ENCODE measurements around the gene C5orf34. TPM values are rescaled to one million over a fixed set of nuclear protein-coding genes. Genes with fewer than 3 reads are reported as not detected.
A peak's percentile ranks its signal among the peaks of the same experiment; 100 is the strongest.
"Not testable (repeated sequence)": the region's sequence is repeated elsewhere in the genome, so short reads cannot be mapped to it uniquely, and the experiment has no call there.

C5orf34 gene, protein sequence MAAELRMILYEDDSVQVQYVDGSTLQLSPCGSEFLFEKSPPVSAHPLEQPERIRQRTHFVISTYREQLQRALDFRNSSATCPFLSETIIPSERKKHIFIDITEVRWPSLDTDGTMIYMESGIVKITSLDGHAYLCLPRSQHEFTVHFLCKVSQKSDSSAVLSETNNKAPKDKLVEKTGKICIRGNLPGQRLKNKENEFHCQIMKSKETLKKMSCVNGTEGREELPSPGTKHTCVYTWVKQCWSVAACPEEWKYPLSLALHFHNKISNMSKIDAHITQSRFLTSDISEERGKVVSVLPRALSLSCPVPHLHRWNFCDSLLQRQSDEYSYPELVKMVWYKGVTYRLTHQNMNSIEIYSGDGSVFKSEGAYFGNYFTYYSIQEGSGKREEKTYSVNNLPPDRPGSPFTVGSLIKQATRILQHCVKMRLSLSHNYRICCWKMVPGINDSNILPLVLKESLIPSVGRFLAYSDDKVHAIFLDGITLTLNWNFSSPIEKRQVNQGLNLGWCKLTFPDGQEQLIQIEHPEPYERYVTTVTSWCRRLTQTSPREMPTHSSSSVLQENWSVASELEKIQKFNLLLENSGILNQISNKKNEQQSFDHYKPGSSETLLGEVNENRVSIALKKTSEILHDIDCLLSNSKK
- 2.4 and 4.7 TPM in 2 replicates for total RNA-seq

DNA sequence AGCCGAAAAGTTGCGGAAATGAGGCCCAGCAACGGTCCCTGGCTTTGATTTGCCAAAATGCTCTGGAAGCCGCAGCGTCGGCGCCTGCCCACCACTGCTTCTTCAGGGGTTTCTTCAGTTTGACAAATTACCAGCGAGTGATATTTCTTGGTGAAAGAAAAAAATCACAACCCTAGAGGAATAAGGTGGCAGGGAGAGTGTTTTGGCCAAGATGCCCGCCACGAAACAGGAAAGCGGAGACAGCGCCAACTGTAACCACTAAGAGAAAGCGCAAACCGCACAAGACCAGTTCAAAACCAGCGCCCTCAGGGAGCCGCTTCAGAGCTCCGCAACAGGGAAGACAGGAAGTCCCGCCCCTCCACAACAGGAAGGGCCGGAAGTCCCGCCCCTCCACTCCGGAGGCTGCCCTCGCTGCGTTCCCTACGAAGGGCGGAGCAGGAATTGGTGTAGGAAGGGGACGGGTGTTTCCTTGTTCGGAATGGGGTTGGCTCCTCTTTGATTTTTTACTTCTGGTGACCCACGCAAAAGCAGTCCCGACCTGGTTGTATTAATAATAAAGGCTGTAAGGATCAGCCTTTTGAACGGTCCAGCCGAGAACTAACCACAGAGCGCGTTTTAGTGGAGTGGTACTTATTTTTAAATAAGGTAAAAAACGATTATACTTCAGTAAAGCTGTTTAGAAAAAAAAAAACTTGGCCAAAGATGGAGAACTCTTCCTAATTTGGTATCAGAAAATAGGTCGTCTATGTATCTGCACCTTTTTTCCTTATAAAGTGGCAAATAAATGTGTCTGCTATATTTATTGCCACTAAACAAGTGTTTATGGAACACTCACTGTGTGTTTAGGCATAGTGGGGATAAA, at the start of gene C5orf34:
Gene C5orf34 (minus strand): TSS at position 333 of the 862 bp plus-strand sequence. CDS start 5,809 bp downstream, outside the sequence.
- peak; percentile 97 for DNase-seq

DNA sequence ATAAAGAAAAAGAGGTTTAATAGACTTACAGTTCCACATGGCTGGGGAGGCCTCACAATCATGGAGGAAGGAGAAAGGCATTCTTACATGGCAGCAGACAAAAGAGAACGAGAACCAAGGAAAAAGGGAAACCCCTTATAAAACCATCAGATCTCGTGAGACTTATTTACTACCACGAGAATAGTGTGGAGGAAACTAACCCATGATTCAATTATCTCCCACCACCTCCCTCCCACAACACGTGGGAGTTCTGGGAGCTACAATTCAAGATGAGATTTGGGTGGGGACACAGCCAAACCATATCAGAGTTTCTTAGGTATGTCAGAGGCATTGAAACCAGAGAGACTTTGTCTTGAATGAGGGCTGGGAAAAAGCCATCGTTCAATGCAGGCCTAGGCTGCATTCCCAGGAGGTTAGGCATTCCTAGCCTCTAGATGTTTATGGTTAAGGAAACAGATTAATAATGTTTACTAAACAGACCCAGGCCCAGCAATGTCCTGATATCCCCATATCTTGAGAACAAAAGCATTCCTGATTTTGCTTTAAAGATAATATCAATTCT, 49.4 kb upstream of the C5orf34 start:
- no peak for DNase-seq

DNA sequence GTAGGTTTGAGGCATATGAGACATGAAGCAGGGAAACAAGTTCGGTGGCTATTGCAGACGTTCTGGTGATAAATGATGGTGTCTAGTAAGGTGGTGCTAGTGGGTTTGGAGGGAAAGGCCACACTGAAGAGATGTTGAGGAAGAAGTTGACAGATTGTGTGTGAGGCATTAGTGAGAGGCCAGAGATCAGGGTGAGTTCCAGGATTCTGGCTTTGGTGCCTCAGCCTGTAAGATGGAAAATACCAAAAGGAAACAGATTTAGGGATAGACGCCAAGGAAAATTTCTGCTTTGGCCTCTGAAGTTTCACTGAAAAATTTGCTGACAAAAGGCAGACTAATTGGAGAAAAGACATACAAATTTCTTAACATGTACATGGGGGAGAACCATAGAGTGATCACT, 48.4 kb upstream of the C5orf34 start:
- no peak for DNase-seq

DNA sequence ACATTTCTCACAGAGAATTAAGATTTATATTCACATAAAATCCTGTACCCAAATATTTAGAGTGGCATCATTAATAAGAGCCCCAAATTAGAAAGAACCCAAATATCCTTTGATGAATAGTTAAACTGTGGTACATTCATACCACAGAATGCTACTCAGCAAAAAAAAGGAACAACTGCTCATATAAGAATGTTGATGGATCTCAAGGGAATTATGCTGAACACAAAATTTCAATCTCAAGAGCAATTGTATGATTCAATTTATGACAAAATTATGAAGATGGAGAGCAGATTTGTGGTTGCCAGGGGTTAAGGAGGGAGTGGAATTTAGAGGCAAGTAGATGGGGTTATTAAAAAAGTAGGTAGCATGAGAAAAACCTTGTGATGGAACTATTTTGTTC, 46.4 kb upstream of the C5orf34 start:
- no peak for DNase-seq

DNA sequence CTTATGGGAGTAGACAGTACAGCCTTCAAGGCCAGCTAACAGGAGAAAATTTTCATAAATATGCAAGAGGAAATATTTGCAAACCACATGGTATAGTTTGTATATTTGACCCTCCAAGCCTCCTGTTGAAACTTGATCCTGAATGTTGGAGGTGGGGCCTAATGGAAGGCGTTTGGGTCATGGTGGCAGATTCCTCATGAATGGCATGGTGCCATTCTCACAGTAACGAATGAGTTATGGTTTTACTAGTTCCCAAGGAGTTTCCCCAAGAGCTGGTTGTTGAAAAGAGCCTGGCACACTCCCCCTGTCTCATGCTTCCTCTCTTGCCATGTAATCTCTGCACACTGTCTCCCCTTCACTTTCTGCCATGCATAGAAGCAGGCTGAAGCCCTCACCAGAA, 45.2 kb upstream of the C5orf34 start:
- DNase-seq = no peak

DNA sequence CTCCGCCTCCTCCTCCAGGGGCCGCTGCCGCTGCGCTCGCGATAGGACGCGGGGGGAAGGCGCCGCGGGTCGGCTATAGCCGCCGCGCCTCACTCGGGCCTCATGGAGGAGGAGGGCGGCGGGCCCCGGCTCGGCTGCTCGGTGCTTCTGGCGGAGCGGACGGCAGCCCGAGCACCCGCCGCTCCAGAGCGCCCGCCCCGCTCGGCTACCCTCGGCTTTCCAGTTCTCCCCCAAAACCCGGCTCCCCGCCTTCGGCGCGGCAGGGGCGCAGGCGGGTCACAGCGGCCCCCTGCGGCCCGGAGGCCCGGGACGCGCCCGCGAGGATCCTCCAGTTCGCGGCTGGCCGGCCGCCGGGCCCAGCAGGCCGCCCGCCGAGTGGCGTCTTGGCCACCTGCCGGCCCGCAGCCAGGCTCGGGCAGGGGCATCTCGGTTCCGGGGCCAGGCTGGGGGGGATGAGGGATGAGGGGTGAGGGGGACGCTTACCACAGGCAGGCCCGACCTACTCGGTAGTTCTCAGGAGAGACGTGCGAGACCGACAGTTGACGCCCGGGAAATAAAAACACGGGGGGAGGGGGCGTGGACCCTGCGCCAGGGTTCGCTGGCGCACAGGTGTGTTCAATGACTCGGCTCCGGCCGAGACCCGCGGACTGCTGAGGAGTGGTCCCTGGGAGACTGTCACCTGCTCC, 42.1 kb upstream of the C5orf34 start, which contains the start of gene PAIP1:
Gene PAIP1 (minus strand): TSS at position 221 of the 686 bp plus-strand sequence. CDS start 231 bp downstream, outside the sequence.
- DNase-seq = peak; percentile 90

DNA sequence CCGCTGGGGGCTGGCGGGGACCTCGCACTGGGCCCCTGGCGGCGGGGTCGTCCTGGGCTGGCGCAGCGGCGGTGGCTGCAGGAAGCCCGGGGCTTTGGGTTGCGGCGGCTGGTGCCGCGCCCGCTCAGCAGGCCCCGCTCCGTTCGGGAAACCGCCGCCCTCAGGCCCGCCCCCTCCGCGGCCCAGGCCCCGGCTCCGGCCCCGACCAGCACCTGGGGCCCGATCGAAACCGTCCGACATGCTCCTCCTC, 41.6 kb upstream of the C5orf34 start:
- DNase-seq = not testable (repeated sequence)

DNA sequence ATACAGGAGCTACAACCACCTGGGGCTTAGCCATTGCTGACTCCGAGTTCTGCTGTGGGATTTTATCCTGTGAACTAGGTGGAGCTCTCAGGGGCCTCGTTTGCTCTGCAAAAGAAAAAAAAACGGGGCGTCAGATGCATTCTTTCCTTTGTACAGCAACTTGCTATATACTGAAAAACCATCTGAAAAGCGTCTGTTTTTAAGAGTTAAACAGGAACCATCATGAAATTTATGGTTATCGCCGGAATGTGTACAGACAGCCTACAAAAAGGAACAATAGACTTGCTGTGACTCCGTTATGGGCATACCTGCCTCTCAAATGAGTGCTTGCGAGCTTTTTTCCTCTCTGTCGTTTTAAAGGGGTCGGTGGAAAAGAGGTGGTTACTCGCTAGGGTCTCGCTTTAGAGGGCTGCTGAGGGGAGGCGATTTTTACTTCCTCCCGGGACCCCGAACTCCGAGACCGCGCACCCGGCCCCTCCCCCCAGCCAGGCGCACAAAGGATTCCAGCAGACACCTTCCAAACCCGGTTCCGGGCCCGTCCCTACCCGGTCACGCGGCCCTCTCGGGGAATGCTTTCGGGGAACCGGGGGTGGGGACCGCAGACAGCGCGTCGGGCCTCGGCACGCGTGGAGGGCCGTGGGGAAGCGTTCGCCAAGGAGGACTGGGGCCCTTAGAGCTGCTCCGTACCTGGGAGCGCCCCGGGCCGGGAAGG, 41.1 kb upstream of the C5orf34 start:
- peak; percentile 61 for DNase-seq

DNA sequence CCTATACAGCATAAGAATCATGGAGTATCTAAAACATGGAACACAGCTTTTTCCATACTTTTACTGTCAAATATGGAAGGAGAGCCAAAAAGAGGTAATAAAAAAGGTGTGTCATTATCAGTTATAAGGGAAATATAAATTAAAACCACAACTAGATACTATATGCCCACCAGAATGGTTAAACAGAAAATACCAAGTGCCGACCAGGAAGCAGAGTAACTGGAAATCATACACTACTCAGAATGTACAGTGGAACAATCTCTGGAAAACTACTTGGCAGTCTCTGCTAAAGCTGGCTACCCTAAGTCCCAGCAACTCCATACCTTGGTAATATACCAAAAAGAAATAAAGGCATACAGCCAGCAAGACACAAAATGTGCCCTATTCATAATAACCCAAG, 39.5 kb upstream of the C5orf34 start:
- no peak for DNase-seq

DNA sequence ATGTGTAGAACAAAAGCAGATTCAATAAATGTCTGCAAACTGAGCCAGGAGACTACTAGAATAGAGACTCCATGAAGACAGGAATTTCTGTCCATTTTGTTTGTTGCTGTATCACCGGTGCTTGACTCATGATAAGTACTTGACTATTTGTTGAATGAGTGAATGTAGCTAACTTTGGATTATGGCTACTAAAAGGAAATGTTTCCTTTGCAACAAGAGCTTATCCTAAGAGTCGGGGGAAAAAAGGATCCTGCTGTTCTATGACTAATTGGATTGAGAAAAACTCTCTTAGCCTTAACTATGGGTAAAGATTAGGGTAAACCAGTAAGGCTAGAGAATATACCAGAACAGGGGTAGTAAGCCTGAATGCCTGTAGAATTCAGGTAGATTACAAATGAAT, 38.4 kb upstream of the C5orf34 start:
- no peak for DNase-seq

DNA sequence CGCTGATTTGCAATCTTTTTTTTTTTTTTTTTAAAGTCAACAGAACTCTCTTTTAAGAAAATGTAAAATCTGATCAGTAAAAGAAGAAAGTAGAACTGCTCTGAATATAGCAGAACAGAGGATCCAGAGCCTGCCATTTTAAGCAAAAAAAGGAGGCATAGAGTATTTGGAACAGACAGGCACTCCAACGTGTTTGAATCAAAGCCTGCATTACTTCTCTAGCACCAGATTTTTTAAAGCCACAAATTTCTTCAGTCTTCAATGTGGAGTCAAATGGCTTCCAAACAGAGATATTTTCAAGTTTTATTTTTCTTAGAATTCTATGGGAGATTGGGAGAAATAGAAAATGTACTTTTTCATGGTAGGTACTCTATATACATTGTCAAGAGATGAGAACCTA, 36.8 kb upstream of the C5orf34 start:
- no peak for DNase-seq

DNA sequence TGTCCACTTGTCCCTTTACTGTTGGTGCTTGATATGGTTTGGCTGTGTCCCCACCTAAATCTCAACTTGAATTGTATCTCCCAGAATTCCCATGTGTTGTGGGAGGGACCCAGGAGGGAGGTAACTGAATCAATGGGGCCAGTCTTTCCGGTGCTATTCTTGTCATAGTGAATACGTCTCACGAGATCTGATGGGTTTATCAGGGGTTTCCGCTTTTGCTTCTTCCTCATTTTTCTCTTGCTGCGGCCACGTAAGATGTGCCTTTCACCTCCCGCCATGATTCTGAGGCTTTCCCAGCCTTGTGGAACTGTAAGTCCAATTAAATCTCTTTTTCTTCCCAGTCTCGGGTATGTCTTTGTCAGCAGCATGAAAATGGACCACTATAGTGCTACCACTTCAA, 34.3 kb upstream of the C5orf34 start:
- DNase-seq = not testable (repeated sequence)

DNA sequence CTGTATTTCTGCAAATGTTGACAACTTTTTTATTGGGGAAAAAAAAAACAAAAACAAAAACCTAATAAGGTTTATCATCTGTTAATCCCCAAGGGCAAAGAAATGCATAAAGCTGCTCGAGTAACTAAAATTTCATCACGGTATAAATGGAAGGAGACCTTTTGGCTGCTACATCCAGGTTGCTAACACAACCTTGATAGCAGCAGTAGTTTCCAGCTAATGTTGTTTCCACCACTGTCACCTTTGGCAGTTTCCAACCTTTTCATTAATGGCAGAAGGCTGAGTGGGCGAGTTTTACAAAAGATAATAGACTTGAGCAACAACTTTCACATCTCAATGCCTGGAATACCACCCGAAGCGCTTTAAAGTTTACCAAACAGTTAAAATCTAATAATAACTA, 33.4 kb upstream of the C5orf34 start:
- DNase-seq = no peak

DNA sequence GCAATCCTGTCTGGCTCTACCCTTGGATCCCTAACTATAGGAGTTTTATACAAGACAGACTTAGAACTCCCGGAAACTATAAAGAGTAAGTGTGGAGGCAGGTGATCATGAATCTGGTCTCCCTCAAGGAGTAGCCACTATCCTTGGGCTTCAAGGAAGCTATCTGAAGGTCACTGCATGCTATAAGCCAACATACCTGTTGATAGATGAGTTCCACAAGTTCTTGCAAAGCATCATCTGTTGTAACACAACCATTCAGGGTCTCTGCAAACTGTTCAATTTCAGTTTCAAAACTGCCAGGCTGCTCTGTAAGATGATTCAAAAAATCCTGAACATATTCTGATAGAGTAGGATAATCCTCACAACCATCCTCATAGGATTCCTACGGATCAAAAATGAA, 32.6 kb upstream of the C5orf34 start:
- DNase-seq = no peak

DNA sequence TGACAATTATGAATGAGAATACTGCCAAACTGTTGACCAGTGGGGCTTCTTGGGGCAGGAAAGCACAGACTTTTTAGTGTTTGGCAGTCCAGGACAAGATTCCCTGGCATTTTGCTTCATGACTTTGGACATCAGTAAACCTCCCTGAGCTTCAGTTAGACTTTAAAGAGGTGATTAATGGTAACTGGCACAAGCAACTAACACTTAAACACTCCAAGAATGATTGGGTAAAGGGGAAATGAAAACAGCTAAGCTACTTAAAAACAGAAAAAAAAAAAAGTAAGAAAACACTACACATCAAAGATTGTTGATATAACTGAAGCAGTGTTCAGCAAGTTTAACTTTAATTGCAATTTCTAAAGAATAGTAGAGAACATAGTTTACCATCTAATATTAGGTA, 28.5 kb upstream of the C5orf34 start:
- no peak for DNase-seq

DNA sequence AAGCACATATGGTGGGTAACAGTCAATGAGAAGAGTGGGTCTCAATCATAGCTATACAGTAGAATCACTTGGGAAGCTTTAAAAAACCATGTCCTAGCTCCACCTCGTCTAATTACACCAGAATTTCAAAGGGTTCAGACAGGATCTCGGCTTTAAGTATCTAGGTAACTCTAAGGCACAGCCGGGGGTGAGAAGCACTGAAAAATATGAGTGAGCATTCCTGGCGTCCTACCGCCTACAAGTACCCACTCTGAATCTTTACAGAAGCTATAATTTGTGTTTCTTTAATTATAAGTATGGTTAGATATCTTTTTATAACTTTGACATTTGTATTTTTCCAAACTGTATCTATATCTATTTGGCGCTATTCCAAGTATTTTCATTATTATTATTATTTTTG, 25.8 kb upstream of the C5orf34 start:
- no peak for DNase-seq

DNA sequence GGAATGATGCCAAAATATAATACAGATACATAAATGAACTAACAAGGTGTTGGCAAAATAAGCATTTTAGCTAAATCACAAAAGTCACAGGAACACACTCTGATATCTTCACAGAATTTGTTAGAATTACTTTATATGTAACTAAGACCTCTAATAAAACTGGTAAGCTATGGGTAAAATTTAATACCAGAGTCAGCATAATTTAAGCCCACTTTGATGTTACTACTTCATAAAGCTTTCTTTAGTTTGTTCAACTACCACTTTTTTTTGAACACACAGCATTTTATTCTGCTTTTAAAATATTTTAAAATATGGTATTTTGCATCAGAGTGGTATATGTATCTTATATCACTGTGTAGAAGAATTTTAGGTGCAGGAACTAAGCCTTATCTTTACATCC, 22.0 kb upstream of the C5orf34 start:
- no peak for DNase-seq

DNA sequence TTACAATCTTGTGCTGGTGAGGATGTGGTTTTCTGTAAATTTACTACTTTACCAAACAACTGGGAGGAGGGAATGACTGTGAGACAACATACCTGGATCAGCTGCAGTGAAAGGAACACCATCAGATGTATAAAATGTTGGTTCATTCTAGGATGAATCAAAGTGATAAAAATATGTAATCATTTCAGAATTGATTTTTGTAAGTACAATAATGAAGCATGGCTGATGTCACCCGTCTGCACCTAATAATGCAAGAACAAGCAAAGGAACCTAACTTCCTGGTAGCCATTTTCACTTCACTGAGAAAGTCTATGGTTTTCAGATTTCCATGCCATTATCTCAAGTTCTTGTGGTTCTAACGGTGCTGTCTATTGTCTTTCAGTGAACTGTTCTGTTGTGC, 18.7 kb upstream of the C5orf34 start:
- DNase-seq = no peak

DNA sequence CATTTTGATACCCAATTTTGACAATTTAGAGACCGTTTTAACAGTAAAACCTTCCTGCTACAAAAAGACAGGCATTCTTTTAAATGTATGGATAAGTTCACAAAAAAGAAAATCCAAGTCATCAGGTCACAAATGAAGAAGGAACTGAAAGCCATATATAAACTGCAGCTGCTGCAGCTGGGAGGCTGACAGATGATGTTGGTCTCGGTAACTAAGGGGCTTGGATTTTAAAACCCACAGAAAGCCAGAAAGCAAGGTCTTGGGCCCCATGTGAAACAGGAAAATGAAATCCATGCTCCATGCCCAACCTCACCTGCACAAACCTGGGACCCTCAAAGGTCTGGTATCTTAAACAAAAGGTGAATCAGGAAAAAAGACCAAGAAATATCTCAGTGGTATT, 15.7 kb upstream of the C5orf34 start:
- DNase-seq = no peak

DNA sequence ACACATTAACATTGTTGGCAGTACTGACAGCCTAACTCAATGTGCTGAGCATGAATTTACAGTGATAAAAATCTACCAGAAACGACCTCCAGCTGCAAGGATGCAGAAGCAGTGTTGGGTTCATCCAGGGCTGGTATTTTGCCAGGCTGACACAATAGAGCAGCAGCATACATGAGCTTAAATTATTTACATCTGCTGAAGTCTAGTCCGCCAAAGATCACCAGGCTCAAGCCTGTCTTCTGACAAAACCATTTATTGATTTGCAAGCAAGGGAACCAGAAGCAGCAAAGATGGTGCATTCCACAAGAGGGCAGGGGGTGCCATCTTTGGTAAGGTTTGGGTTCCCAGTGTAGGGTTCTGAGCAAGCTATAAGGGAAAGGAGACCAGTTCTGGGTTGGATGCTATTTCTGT, 8.7 kb upstream of the C5orf34 start:
- DNase-seq = no peak

DNA sequence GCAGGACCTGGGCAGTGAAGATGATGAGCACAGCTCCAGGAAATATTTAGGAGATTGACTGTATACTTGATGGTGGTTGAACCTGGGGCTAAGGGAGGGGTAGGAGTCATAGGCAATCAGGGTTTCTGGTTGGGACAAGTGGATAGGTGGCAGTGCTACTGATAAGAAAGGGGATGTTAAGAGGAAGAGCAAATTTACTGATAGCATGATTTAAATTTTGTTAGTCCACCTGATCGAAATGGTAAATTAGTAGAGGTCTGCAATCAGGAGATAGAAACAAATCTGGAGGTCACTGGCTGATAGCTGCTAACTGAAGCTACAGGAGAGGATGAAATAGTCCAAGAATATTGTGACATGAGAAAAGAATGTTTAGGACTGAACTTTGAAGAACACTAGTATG, 5.7 kb upstream of the C5orf34 start:
- no peak for DNase-seq

DNA sequence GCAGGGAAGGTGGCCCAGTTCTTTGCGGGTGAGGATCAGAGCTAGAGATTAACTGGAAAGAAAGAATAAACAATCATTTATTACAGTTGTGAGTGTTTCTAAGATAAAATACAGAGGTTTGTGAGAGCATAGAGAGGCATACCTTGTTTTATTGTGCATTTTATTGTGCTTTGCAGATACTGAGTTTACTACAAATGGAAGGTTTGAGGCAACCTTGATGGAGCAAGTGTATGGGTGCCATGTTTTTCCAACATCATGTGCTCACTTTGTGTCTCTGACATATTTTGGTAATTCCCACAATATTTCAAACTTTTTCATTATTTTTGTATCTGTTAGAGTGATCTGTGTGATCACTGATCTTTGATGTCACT, 715 bp upstream of the C5orf34 start:
- DNase-seq = no peak

All from dermis blood vessel endothelial cell (primary cell).